Gastroesophageal sphincter (tissue), 4 donors: ENCODE data around the gene SCAMP2. TPM values are rescaled to one million over a fixed set of nuclear protein-coding genes. Genes with fewer than 3 reads are reported as not detected.

Experiments used
- ATAC-seq: fragments of 150-250 bp; one replicate; pipeline ENCODE4 v1.9.1; 2016; ENCODE audit warnings: mild to moderate bottlenecking, moderate library complexity
- H3K27ac ChIP-seq, 4 donors: fragments of 200-600 bp; sonication (generic) in 3 of 4; 1 replicate in 3 of 4; 2 replicates in 1 of 4; pipeline ENCODE4 v1.5.1; 2016 to 2019
- H3K27me3 ChIP-seq: fragments of 200-600 bp; sonication (generic); one replicate; pipeline ENCODE4 v1.5.1; 2019
- H3K36me3 ChIP-seq, 2 donors: fragments of 200-600 bp; sonication (generic); one replicate each; pipeline ENCODE4 v1.5.1; 2019; ENCODE audit warnings: control low read depth in 1 of 2
- H3K4me1 ChIP-seq, 3 donors: fragments of 200-600 bp; sonication (generic); 1 replicate in 2 of 3; 2 replicates in 1 of 3; pipeline ENCODE4 v1.5.1; 2016 to 2019; ENCODE audit warnings: control low read depth in 2 of 3
- H3K4me3 ChIP-seq, 2 donors: fragments of 200-600 bp; sonication (generic); one replicate each; pipeline ENCODE4 v1.5.1; 2019; ENCODE audit warnings: mild to moderate bottlenecking in 1 of 2, moderate library complexity in 1 of 2
- H3K9me3 ChIP-seq, 3 donors: fragments of 200-600 bp; sonication (generic); one replicate each; pipeline ENCODE4 v1.5.1; 2017 to 2019; ENCODE audit warnings: control low read depth in 2 of 3
- CTCF ChIP-seq, 4 experiments: fragments of 200-600 bp in 2 of 4; fragments of 450-650 bp in 2 of 4; sonication (generic) in 1 of 4; IDR thresholded peaks; one replicate each; pipeline ENCODE4 v1.5.1; 2017 to 2019; ENCODE audit warnings: antibody characterized with exemption in 4 of 4, mild to moderate bottlenecking in 2 of 4, moderate library complexity in 2 of 4
- EP300 ChIP-seq: sonication (generic); formaldehyde crosslinking; IDR thresholded peaks from one replicate; pipeline ENCODE4 v1.6.1; 2017; ENCODE audit warnings: antibody characterized with exemption, mild to moderate bottlenecking
- POLR2A ChIP-seq, 2 donors: fragments of 450-650 bp; IDR thresholded peaks; one replicate each; pipeline ENCODE4 v1.6.1; 2017; ENCODE audit warnings: antibody characterized with exemption in 2 of 2, mild to moderate bottlenecking in 2 of 2, moderate library complexity in 1 of 2
- POLR2AphosphoS5 ChIP-seq: sonication (generic); formaldehyde crosslinking; IDR thresholded peaks from one replicate; pipeline ENCODE4 v1.6.1; 2017; ENCODE audit warnings: antibody characterized with exemption
- WGBS, 2 donors: methylation state at CpG; one replicate each; pipeline ENCODE4 v1.1.5; 2018; ENCODE audit warnings: low coverage in 1 of 2; 5-methylcytosine and 5-hydroxymethylcytosine counted together
- total RNA-seq, 4 donors: library from RNA; depleted of rRNA; stranded (reverse); fragments of >200 nt; gene quantifications; one replicate each; pipeline ENCODE4 v1.1.0, GENCODE V29; 2016

The SCAMP2 gene
- total RNA-seq, 4 donors from 2014 or later, result 45.6 to 111 (median 72.1) TPM

DNA sequence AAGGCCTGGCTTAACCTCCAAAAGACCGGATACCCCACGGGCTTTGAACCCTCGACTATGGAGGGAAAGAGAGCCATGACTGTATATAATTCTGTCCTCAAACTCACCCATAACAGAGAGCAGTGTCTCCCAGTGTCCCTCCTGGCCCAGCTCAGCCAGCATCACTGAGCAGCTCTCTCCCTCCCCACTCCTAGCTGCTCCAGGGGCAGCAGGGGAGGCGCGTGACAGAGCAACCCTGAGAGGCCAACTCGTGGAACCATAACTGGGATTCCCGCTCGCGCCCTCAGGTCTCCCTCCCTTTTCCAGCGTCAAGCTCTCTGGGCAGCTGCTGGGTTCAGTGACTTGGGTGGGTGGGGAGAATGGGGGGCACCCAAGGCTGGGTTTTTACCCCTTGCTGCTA, 47.3 kb downstream of the SCAMP2 start:
- H3K9me3 ChIP-seq, result no peaks in the 10 kb centered on the region
- peaks cover 55% of the 10 kb centered on the region for H3K27me3 ChIP-seq
- no peak overlapping the region for H3K4me3 ChIP-seq
- H3K36me3 ChIP-seq, result no peaks in the 10 kb centered on the region
- no peak for TF ChIP-seq CTCF (IDR thresholded peaks at IDR 0.05)
- TF ChIP-seq EP300, result no peak
- no peak for TF ChIP-seq POLR2A (IDR thresholded peaks at IDR 0.05)
- no peak for TF ChIP-seq POLR2AphosphoS5
- no peak overlapping the region for H3K27ac ChIP-seq
- peaks cover 0 to 7% (median 0%) of the 10 kb centered on the region in 3 donors for H3K4me1 ChIP-seq
- 18 to 100% methylated on average over 1 to 3 of the region's 10 CpGs for WGBS, 2 donors
- no peak for ATAC-seq

- no peak for TF ChIP-seq POLR2AphosphoS5
- TF ChIP-seq CTCF (IDR thresholded peaks at IDR 0.05), result no peak
- no peak for TF ChIP-seq EP300
- no peak for TF ChIP-seq POLR2A (IDR thresholded peaks at IDR 0.05)
- Histone ChIP-seq H3K27me3 (peaks cover 49% of the 10 kb centered on the region), H3K9me3 (no peaks in the 10 kb centered on the region), H3K4me3 (no peak overlapping the region), H3K27ac (no peak overlapping the region), H3K36me3 (no peaks in the 10 kb centered on the region), H3K4me1 (peaks cover 0 to 7% (median 0%) of the 10 kb centered on the region in 3 donors)
- WGBS, 2 donors, result 56 to 70% methylated on average over 3 to 7 of the region's 7 CpGs
- ATAC-seq, result no peak
Measured at GRCh38 chr15:74824976-74825375, 48.2 kb downstream of the SCAMP2 start.

GRCh38 chr15:74823324-74823723, 49.8 kb downstream of the SCAMP2 start:
- Histone ChIP-seq H3K27ac (no peak overlapping the region), H3K4me3 (no peak overlapping the region), H3K36me3 (no peaks in the 10 kb centered on the region), H3K9me3 (no peaks in the 10 kb centered on the region), H3K4me1 (peaks cover 0 to 10% (median 0%) of the 10 kb centered on the region in 3 donors), H3K27me3 (peaks cover 37% of the 10 kb centered on the region)
- TF ChIP-seq POLR2AphosphoS5, result no peak
- TF ChIP-seq EP300, result no peak
- TF ChIP-seq CTCF (IDR thresholded peaks at IDR 0.05), result no peak
- no peak for TF ChIP-seq POLR2A (IDR thresholded peaks at IDR 0.05)
- ATAC-seq, result no peak
- 50 to 65% methylated on average over 2 to 4 of the region's 6 CpGs for WGBS, 2 donors

DNA sequence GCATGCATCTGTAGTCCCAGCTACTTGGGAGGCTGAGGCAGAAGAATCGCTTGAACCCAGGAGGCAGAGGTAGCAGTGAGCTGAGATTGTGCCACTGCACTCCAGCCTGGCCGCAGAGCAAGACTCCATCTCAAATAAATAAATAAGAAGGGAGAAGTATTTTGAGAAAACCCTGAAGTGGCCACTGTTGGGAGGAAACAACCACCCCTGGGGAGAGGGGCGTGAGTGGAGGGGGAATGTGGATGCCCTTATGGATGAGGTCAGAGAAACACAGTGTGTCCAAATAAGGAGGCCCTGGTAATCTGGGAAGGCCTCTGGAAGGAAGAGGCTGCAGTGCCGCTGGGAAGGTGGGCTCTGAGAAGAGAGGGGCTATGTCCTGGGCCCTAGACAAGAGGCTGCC, 50.9 kb downstream of the SCAMP2 start:
- ATAC-seq, result no peak
- Histone ChIP-seq H3K9me3 (no peaks in the 10 kb centered on the region), H3K4me3 (no peak overlapping the region), H3K36me3 (no peaks in the 10 kb centered on the region), H3K27me3 (peaks cover 26% of the 10 kb centered on the region), H3K4me1 (peaks cover 0 to 21% (median 9%) of the 10 kb centered on the region in 3 donors), H3K27ac (no peak overlapping the region)
- WGBS, 2 donors, result 67 to 100% methylated on average over 1 to 2 of the region's 4 CpGs
- TF ChIP-seq CTCF (IDR thresholded peaks at IDR 0.05) (no peak), POLR2A (IDR thresholded peaks at IDR 0.05) (no peak), POLR2AphosphoS5 (no peak), EP300 (no peak)

DNA sequence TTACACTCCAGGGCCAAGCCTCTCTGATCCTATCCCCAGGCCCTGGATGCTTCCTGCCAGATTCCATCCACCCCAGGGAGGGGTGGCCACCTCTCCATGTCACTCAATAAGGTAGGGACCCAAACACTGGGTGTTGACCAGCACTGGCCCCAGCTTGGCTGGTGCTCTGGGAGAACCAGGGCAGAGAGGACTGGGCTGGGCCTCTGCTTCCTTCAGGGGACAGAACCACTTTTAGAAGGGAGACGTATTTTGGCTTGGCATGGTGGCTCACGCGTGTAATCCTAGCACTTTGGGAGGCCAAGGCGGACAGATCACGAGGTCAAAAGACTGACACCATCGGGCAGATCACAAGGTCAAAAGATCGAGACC, 51.4 kb downstream of the SCAMP2 start:
- Histone ChIP-seq H3K27me3 (peaks cover 21% of the 10 kb centered on the region), H3K27ac (no peak overlapping the region), H3K4me1 (peaks cover 0 to 25% (median 11%) of the 10 kb centered on the region in 3 donors), H3K36me3 (no peaks in the 10 kb centered on the region), H3K4me3 (no peak overlapping the region), H3K9me3 (no peaks in the 10 kb centered on the region)
- TF ChIP-seq EP300 (no peak), POLR2AphosphoS5 (no peak), CTCF (IDR thresholded peaks at IDR 0.05) (no peak), POLR2A (IDR thresholded peaks at IDR 0.05) (no peak)
- 92 to 100% methylated on average over 1 to 4 of the region's 7 CpGs for WGBS, 2 donors
- ATAC-seq, result no peak
